Measurements from ENCODE around the gene UCN3.

UCN3 gene

GRCh38 chr10:5364890-5365338 lies at the start of gene UCN3:
Gene UCN3, plus strand, starts transcription at chr10:5364966. Its CDS starts 8,755 bp downstream, at chr10:5373721.
- DNase-seq = no peak

GRCh38 chr10:5317547-5318107 lies 47.1 kb upstream of the UCN3 start:
- no peak for DNase-seq

GRCh38 chr10:5318148-5318547 lies 46.6 kb upstream of the UCN3 start:
- DNase-seq = no peak

GRCh38 chr10:5319863-5320262 lies 44.9 kb upstream of the UCN3 start:
- no peak for DNase-seq

GRCh38 chr10:5321273-5321672 lies 43.5 kb upstream of the UCN3 start:
- DNase-seq = no peak

- no peak for DNase-seq
Observed at GRCh38 chr10:5323446-5323845, 41.3 kb upstream of the UCN3 start.

- DNase-seq = no peak
Observed at GRCh38 chr10:5325076-5325475, 39.7 kb upstream of the UCN3 start.

GRCh38 chr10:5334196-5334880 lies 30.4 kb upstream of the UCN3 start:
- no peak for DNase-seq

- no peak for DNase-seq
Observed at GRCh38 chr10:5338010-5338409, 26.8 kb upstream of the UCN3 start.

- DNase-seq = no peak
Observed at GRCh38 chr10:5343092-5343491, 21.7 kb upstream of the UCN3 start.

GRCh38 chr10:5343561-5343960 lies 21.2 kb upstream of the UCN3 start:
- no peak for DNase-seq

- DNase-seq = no peak
Observed at GRCh38 chr10:5343979-5344378, 20.8 kb upstream of the UCN3 start.

- no peak for DNase-seq
Observed at GRCh38 chr10:5344746-5345145, 20.0 kb upstream of the UCN3 start.

- no peak for DNase-seq
Observed at GRCh38 chr10:5346881-5347280, 17.9 kb upstream of the UCN3 start.

GRCh38 chr10:5349362-5349761 lies 15.4 kb upstream of the UCN3 start:
- DNase-seq = no peak

- DNase-seq = no peak
Observed at GRCh38 chr10:5354068-5354467, 10.7 kb upstream of the UCN3 start.

GRCh38 chr10:5355594-5356301 lies 9.0 kb upstream of the UCN3 start:
- DNase-seq = no peak

GRCh38 chr10:5356302-5356763 lies 8.4 kb upstream of the UCN3 start:
- DNase-seq = no peak

GRCh38 chr10:5360318-5360915 lies 4.3 kb upstream of the UCN3 start:
- DNase-seq = no peak

GRCh38 chr10:5361966-5362365 lies 2.8 kb upstream of the UCN3 start:
- DNase-seq = no peak

GRCh38 chr10:5362873-5363272 lies 1.9 kb upstream of the UCN3 start:
- DNase-seq = no peak

- no peak for DNase-seq
Observed at GRCh38 chr10:5364374-5364773, 392 bp upstream of the UCN3 start.

- no peak for DNase-seq
Observed at GRCh38 chr10:5365928-5366327, 1.2 kb downstream of the UCN3 start.
